Trophoblast cell (in vitro differentiated cells and primary cell): ENCODE results near the gene CCRL2.

ENCODE experiments used
- DNase-seq, 2 donors: peaks; one replicate each; pipeline ENCODE4 v3.0.0-alpha.2; 2016
- H2AFZ ChIP-seq: 2 replicates; pipeline ENCODE4 v1.6.1; 2013; ENCODE audit warnings: low read length, moderate library complexity, mild to moderate bottlenecking; ENCODE audit not compliant: insufficient read depth, poor library complexity
- H2AK5ac ChIP-seq: 2 replicates; pipeline ENCODE4 v1.6.1; 2013; ENCODE audit warnings: mild to moderate bottlenecking, low read length
- H2BK120ac ChIP-seq: 2 replicates; pipeline ENCODE4 v1.6.1; 2013; ENCODE audit warnings: low read length, mild to moderate bottlenecking, moderate library complexity; ENCODE audit not compliant: insufficient read depth, poor library complexity
- H2BK12ac ChIP-seq: 2 replicates; pipeline ENCODE4 v1.6.1; 2013; ENCODE audit warnings: mild to moderate bottlenecking, low read length, moderate library complexity
- H2BK5ac ChIP-seq: 2 replicates; pipeline ENCODE4 v1.6.1; 2013; ENCODE audit warnings: low read length, low read depth, moderate library complexity, mild to moderate bottlenecking; ENCODE audit not compliant: poor library complexity
- H3K14ac ChIP-seq: 2 replicates; pipeline ENCODE4 v1.6.1; 2013; ENCODE audit warnings: mild to moderate bottlenecking, low read length
- H3K18ac ChIP-seq: 2 replicates; pipeline ENCODE4 v1.6.1; 2013; ENCODE audit warnings: mild to moderate bottlenecking, low read length
- H3K23ac ChIP-seq: 2 replicates; pipeline ENCODE4 v1.6.1; 2013; ENCODE audit warnings: low read length
- H3K27ac ChIP-seq: 2 replicates; pipeline ENCODE4 v1.5.1; 2013; ENCODE audit warnings: low read depth, mild to moderate bottlenecking, inconsistent platforms, low read length, moderate library complexity
- H3K27me3 ChIP-seq: 2 replicates; pipeline ENCODE4 v1.6.1; 2013; ENCODE audit warnings: inconsistent platforms, mild to moderate bottlenecking, low read length, moderate library complexity; ENCODE audit not compliant: insufficient read depth
- H3K36me3 ChIP-seq, 2 experiments: 1 replicate in 1 of 2; 2 replicates in 1 of 2; pipeline ENCODE4 v1.6.1; 2013; ENCODE audit warnings: low read length in 2 of 2, mild to moderate bottlenecking in 2 of 2, moderate library complexity in 1 of 2; ENCODE audit not compliant: insufficient read depth in 2 of 2, control insufficient read depth in 1 of 2
- H3K4ac ChIP-seq: 2 replicates; pipeline ENCODE4 v1.6.1; 2013; ENCODE audit warnings: low read depth, mild to moderate bottlenecking, low read length, moderate library complexity
- H3K4me1 ChIP-seq, 2 experiments: 1 replicate in 1 of 2; 2 replicates in 1 of 2; pipeline ENCODE4 v1.6.1; 2013; ENCODE audit warnings: low read length in 2 of 2, mild to moderate bottlenecking in 2 of 2, moderate library complexity in 1 of 2; ENCODE audit not compliant: insufficient read depth in 2 of 2, control insufficient read depth in 1 of 2
- H3K4me2 ChIP-seq: 2 replicates; pipeline ENCODE4 v1.6.1; 2013; ENCODE audit warnings: inconsistent platforms, mild to moderate bottlenecking, low read length, moderate library complexity
- H3K4me3 ChIP-seq: 2 replicates; pipeline ENCODE4 v1.5.1; 2013; ENCODE audit warnings: mild to moderate bottlenecking, low read depth, low read length, inconsistent platforms
- H3K79me1 ChIP-seq: one replicate; pipeline ENCODE4 v1.6.1; 2013; ENCODE audit warnings: low read length
- H3K79me2 ChIP-seq: 2 replicates; pipeline ENCODE4 v1.6.1; 2013; ENCODE audit warnings: low read length, mild to moderate bottlenecking; ENCODE audit not compliant: control insufficient read depth, insufficient read depth, poor library complexity
- H3K9ac ChIP-seq: 2 replicates; pipeline ENCODE4 v1.6.1; 2013; ENCODE audit warnings: mild to moderate bottlenecking, low read length
- H3K9me3 ChIP-seq: 2 replicates; pipeline ENCODE4 v1.6.1; 2013; ENCODE audit warnings: low read depth, mild to moderate bottlenecking, control low read depth, inconsistent platforms, low read length; ENCODE audit not compliant: insufficient read depth
- H4K12ac ChIP-seq: 2 replicates; pipeline ENCODE4 v1.6.1; 2013; ENCODE audit warnings: low read depth, mild to moderate bottlenecking, low read length, moderate library complexity
- H4K8ac ChIP-seq: 2 replicates; pipeline ENCODE4 v1.6.1; 2013; ENCODE audit warnings: low read depth, mild to moderate bottlenecking, low read length, moderate library complexity
- H4K91ac ChIP-seq: one replicate; pipeline ENCODE4 v1.6.1; 2013; ENCODE audit warnings: low read depth, mild to moderate bottlenecking, low read length, moderate library complexity
- WGBS: extraction: QIAGEN DNeasy Blood & Tissue Kit; methylation state at CpG from one replicate; pipeline ENCODE4 v1.1.7; 2013; ENCODE audit warnings: missing lambda C conversion rate; ENCODE audit not compliant: insufficient read length, insufficient coverage; ENCODE audit errors: extremely low coverage; 5-methylcytosine and 5-hydroxymethylcytosine counted together

The CCRL2 gene

DNA sequence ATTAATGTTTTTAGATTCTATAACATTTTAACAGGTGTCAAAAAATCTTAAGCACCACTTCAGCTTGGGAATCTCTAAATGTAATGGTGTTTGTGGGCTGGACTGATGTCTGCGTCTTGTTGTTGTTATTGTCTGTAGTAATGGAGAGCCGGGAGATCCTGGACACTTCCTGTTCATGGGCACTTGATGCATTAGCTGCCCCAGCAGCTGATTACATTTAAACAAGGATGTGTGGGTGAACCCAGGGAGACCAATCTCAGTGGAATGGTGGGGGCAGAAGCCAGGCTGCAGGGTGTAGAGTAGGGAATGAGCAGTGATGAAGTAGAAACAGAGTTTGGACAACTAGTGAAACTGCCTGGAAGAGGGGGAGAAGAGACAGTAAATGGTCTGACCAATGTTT is 8.0 kb upstream of the CCRL2 start:
- H3K18ac ChIP-seq = no peak overlapping the region
- H3K27ac ChIP-seq = no peak overlapping the region
- no peaks in the 10 kb centered on the region for H3K27me3 ChIP-seq
- no peak overlapping the region for H3K9ac ChIP-seq
- H3K4me3 ChIP-seq = no peak overlapping the region
- no peak overlapping the region for H3K14ac ChIP-seq
- H3K79me1 ChIP-seq = peaks cover 5% of the 10 kb centered on the region
- H2AK5ac ChIP-seq = no peak overlapping the region
- DNase-seq = no peak
- H3K4me2 ChIP-seq = no peak overlapping the region
- no peak overlapping the region for H2BK120ac ChIP-seq
- H4K91ac ChIP-seq = no peak overlapping the region
- H3K36me3 ChIP-seq = no peaks in the 10 kb centered on the region
- no peak overlapping the region for H2BK5ac ChIP-seq
- H3K23ac ChIP-seq = no peak overlapping the region
- H3K9me3 ChIP-seq = no peaks in the 10 kb centered on the region
- no peak overlapping the region for H4K12ac ChIP-seq
- H3K79me2 ChIP-seq = no peaks in the 10 kb centered on the region
- H2BK12ac ChIP-seq = no peak overlapping the region
- peaks cover 16 to 17% of the 10 kb centered on the region in 2 experiments for H3K4me1 ChIP-seq
- no CpG with 5 or more reads among the region's 2 CpGs for WGBS
- no peak overlapping the region for H3K4ac ChIP-seq
- no peak overlapping the region for H4K8ac ChIP-seq
- no peak overlapping the region for H2AFZ ChIP-seq

DNA sequence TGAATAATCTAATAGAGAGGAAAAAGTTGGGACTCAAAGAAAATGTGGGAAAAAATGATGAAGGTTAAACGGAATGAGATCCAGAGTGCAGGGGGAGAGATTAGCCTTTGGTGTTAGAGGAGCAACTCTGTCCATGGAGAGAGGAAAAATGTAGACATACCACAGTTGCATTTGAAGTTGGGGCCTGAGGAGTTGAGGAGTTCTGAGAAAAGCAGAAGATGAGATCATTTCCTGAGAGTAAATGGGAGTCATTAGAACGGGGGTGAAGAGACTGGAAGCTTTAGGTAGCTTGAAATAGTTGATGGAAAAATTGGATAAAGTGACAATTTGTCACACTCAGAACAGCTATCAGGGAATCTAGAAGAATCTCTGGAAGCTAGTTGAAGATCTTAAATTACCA is 7.5 kb upstream of the CCRL2 start:
- H3K36me3 ChIP-seq = no peaks in the 10 kb centered on the region
- H2AK5ac ChIP-seq = no peak overlapping the region
- H3K79me1 ChIP-seq = peaks cover 3% of the 10 kb centered on the region
- H2BK120ac ChIP-seq = no peak overlapping the region
- no peak overlapping the region for H4K8ac ChIP-seq
- no peak overlapping the region for H2AFZ ChIP-seq
- H3K14ac ChIP-seq = no peak overlapping the region
- no peak overlapping the region for H3K27ac ChIP-seq
- no peak overlapping the region for H2BK5ac ChIP-seq
- no peak overlapping the region for H3K9ac ChIP-seq
- H4K12ac ChIP-seq = no peak overlapping the region
- WGBS = 100% methylated on average over 1 of the region's 2 CpGs
- H3K18ac ChIP-seq = no peak overlapping the region
- no peak for DNase-seq
- no peak overlapping the region for H3K4me3 ChIP-seq
- H3K9me3 ChIP-seq = no peaks in the 10 kb centered on the region
- no peak overlapping the region for H3K23ac ChIP-seq
- no peak overlapping the region for H4K91ac ChIP-seq
- H3K4me1 ChIP-seq = peaks cover 14 to 15% of the 10 kb centered on the region in 2 experiments
- H3K4me2 ChIP-seq = no peak overlapping the region
- H3K79me2 ChIP-seq = no peaks in the 10 kb centered on the region
- H2BK12ac ChIP-seq = no peak overlapping the region
- H3K4ac ChIP-seq = no peak overlapping the region
- H3K27me3 ChIP-seq = no peaks in the 10 kb centered on the region

DNA sequence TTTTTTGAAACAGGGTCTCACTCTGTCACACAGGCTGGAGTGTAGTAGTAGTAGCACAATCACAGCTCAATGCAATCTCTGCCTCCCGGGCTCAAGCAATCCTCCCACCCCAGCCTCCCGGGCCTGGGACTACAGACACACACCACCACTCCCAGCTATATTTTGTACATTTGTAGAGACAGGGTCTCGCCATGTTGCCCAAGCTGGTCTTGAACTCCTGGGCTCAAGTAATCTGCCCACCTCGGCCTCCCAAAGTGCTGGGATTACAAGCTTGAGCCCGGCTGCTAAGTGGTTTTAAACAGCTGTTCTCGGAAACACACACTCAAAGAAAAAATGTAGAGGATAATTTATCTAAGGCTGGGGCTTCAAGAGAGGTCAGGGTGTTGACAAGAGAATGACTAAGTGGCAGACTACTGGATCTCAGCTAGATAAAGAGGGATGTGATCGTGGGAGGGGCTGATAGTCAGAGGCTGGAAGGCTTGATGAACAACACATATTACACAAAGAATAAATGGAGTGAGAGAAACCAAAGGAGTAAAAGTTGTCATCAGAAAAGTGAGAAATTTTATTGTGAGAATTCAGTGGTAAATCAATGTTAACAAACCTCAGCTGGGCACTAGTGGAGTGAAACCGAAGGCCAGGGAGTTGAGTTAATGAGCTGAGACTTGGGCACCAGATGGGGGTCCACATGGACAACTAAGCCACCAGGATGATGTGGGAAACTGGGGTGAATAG is 6.9 kb upstream of the CCRL2 start:
- DNase-seq = no peak
- Histone ChIP-seq H3K79me1 (peaks cover 3% of the 10 kb centered on the region), H3K14ac (no peak overlapping the region), H3K4me3 (no peak overlapping the region), H2BK12ac (no peak overlapping the region), H2BK5ac (no peak overlapping the region), H3K4ac (no peak overlapping the region), H3K18ac (no peak overlapping the region), H4K8ac (no peak overlapping the region), H3K9me3 (no peaks in the 10 kb centered on the region), H3K4me2 (no peak overlapping the region), H4K91ac (no peak overlapping the region), H3K27ac (no peak overlapping the region), H3K79me2 (no peaks in the 10 kb centered on the region), H4K12ac (no peak overlapping the region), H3K9ac (no peak overlapping the region), H3K4me1 (peaks cover 9 to 11% of the 10 kb centered on the region in 2 experiments), H3K23ac (no peak overlapping the region), H2AK5ac (no peak overlapping the region), H2BK120ac (peak overlapping the region; percentile 17), H3K36me3 (no peaks in the 10 kb centered on the region), H3K27me3 (no peaks in the 10 kb centered on the region), H2AFZ (no peak overlapping the region)
- no CpG with 5 or more reads among the region's 8 CpGs for WGBS

DNA sequence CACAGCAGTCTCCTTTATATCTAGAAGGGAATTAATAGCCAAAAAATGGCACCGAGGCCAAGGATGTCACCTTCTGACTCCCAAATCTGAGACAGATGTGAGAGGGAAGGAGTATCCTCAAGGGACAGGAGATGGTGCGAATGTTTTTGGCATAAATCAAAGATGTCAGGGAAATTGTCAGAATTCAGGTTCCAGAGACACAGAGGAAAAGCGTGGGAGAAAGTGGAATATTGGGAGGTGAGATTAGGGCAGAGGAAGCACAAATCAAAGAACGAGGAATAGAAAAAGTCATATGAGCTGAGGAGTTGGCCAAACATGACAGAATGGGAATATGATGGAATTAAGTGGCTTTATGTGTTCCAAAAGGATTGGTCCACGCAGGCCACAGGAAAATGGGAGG is 6.2 kb upstream of the CCRL2 start:
- Histone ChIP-seq H4K91ac (no peak overlapping the region), H2BK12ac (no peak overlapping the region), H2BK5ac (no peak overlapping the region), H3K27me3 (no peaks in the 10 kb centered on the region), H3K36me3 (no peaks in the 10 kb centered on the region), H4K12ac (no peak overlapping the region), H3K79me1 (no peaks in the 10 kb centered on the region), H3K4me1 (peaks cover 3 to 4% of the 10 kb centered on the region in 2 experiments), H3K9ac (no peak overlapping the region), H3K18ac (no peak overlapping the region), H3K27ac (no peak overlapping the region), H2AK5ac (no peak overlapping the region), H3K4ac (no peak overlapping the region), H3K4me3 (no peak overlapping the region), H3K4me2 (no peak overlapping the region), H3K14ac (no peak overlapping the region), H4K8ac (no peak overlapping the region), H3K9me3 (no peaks in the 10 kb centered on the region), H3K23ac (no peak overlapping the region), H3K79me2 (no peaks in the 10 kb centered on the region), H2AFZ (no peak overlapping the region), H2BK120ac (no peak overlapping the region)
- no CpG with 5 or more reads among the region's 5 CpGs for WGBS
- no peak for DNase-seq
